Measurements from ENCODE around the gene SLC4A1.
A peak's percentile ranks its signal among the peaks of the same experiment; 100 is the strongest.

SLC4A1 gene

DNA sequence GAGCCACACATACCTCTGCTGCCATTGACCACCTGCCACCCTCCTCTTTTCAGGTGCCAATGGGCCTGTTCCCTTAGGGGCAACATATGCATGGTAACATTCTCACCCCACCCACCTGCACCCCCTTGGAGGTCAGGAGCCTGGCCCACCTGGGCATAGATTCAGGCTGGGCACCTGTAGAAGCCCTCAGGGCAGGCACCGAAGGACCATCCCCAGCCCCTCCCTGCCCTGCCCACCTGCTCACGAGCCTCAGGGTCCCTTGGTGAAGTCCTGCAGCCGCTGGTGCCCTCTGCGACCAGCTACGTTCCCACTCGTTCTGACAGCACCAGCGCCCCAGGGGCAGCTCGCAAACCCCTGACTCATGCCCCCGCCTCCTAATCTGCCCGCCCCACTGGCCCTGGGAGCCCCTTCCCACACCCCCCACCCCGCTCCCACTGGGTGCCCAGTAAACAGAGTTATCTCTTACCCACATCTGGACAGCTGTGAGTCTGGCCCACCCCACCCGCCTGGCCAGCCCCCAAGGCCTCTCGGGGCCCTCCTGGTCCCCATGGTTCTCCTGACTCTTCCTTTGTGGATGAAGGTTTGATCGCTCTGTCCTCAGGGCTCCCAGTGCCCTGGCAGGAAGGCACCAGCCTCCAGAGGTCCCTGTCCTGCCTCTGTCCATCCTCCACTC is at the start of gene SLC4A1:
Gene SLC4A1, minus strand, starts transcription at position 318 of the 673 bp plus-strand sequence. CDS start 5,269 bp downstream, outside the sequence.
- DNase-seq, result no peak

- no peak for DNase-seq
Measured at GRCh38 chr17:44317545-44317944, 49.6 kb upstream of the SLC4A1 start.

- DNase-seq, result no peak
Measured at GRCh38 chr17:44315760-44316731, 48.1 kb upstream of the SLC4A1 start.

DNA sequence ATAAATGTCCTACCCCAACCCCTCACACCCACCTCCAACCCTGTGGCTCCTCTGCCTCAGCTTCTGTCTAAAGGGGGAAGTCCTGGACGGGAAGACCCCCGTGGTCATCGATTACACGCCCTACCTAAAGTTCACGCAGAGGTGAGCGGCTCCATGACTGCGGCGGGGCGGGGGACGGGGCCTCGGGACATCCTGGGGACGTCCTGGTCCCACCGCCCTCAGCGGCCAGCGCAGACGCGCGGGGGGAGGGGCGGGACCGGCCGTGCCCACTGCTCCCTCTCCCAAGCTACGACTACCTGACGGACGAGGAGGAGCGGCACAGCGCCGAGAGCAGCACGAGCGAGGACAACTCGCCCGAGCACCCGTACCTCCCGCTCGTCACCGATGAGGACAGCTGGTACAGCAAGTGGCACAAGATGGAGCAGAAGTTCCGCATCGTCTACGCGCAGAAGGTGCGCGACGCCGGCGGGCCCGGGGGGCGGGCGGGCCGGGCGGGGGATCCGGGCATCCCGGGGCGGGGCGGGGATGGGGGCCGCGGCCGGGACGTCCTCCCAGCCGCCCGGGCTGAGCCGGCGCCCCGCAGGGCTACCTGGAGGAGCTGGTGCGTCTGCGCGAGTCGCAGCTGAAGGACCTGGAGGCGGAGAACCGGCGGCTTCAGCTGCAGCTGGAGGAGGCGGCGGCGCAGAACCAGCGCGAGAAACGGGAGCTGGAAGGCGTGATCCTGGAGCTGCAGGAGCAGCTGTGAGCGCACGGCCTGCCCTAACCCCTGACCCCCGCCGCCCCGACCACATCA is 47.1 kb upstream of the SLC4A1 start:
- DNase-seq, result peak; percentile 40

DNA sequence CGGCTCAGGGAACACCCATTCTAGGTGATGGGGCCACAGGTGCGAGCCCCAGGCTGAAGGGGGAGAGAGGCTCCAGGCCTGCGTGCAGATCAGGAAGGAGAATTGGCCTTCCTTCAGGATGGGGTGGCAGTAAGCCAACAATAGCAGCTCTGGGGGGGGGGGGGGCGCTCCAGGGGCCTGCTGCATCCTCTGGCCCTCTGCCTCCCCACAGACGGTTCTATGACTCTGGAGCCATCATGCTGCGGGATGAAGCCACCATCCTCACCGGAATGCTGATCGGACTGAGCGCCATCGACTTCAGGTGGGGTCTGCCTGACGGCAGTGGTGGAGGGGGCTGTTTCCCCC is 46.6 kb upstream of the SLC4A1 start:
- no peak for DNase-seq

DNA sequence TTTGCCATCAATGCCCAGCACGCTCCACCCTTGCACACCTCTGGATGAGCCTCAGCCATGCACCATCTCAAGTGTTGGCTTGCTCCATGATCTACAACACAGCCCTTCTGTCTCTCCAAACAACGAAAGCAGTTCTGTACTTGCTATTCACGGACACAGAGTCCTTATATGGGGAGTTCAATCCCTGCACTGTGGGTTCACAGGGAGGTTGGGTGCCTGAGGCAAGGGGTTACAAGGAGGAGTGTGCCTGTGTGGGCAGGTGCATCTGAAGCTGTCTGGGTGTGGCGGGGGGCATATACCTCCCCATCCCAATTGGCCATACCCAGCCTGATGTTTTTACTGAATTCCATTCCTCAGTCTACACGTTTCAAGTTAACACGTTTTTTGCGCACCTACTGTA is 46.1 kb upstream of the SLC4A1 start:
- no peak for DNase-seq

GRCh38 chr17:44312396-44313104 is 44.6 kb upstream of the SLC4A1 start:
- DNase-seq, result no peak

DNA sequence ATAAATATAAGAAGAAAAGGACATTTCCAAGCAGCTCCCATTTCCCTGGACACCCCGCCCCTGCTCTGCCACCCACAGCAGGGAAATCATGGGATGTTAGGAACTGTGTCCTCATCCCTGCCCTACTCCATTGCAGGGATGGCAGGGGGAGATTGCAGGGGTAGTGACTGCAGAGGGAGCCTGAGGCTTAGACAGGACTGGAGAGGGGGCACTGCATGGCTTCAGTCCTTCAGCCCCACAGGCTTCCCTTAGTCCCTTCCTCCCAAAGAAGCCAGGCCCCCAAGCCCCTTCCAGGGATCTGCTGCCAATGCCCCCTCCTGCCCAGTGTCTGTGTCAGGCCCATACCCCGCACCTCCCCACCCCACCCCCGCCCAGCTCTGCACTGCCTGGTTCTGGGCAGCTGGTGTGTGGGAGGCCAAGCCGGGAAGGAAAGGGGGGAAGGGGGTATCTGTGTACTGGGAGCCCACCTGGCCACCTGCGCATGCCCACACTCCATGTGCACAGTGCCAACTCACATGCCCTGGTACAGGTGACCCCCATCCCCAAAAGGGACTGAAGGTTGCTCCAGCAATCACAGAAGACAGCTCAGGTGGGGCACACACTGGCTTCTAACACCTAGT is 43.7 kb upstream of the SLC4A1 start:
- DNase-seq, result no peak

DNA sequence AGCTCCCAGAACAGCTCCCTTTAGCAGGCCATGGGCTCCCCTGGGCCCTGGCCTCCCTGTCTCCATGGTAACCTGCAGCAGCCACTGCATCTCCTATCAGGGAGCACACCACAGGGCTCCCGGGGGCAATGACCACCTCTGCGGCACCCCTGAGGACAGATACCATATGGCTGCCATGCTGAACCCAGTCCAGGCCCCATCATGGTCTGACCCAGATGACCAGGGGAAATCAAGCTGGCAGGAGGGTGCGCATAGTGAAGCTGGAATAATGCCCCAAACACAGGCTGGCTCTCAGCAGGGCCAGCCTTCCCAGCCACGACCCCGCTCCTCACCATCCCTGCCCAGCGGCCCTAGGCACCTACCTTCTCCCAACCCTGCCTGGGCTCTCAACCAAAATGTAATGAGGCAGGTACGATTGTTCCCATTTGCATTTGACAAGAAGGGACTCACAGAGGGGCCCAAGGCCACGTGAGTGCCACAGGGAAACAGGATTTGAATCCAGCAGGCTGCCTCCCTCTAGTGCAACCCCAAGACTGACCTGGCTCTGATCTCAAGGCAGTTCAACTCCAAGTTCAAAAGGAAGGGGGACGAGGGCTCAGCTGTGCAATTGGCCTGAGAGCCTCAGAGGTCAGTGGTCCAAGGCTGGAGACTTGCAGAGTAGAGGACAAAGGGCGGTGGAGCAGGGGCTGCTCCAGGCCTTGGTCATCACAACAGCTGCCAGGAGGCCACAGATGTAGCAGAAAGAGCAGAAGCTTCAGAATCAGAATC is 42.9 kb upstream of the SLC4A1 start:
- no peak for DNase-seq

DNA sequence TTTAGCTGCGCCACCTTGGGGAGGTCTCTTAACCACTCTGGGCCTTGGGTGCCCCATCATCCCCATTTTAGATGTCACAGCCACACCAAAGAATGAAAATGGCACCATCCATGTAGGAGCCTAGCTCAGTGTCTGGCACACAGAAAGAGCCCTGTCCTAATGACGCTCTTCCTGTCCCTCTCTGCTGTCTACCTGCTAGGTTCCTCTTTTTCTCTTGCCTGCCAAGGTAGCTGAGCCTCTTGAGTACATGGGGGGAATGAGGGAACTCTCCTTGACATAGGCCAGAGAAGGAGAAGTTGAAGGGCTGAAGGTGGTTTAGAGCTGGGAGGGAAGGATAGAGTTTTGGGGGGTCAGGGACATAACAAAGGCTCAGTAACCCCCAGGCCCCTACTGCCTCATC is 42.3 kb upstream of the SLC4A1 start:
- no peak for DNase-seq

DNA sequence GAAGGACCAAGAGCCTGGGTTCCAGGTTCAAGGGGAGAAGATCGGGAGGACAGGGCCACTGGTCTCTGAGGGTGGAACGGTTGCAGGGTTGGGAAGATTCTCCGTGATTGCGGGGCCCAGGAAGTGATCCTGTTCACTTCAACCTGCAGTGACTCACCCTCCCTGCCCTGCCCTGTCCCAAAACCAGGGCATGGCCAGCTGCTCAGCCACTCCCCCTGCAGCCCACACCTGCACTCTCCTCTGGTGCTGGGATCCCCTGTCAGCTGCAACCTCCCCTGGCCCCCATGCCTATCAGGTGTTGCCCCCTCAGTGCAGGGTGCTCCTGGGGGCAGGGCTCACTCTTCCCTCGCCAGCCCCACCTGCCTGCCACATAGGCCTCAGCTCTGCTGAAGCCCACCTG is 41.5 kb upstream of the SLC4A1 start:
- DNase-seq, result no peak

- peak; percentile 27 for DNase-seq
Measured at GRCh38 chr17:44308865-44309264, 40.9 kb upstream of the SLC4A1 start.

GRCh38 chr17:44308320-44308818 is 40.4 kb upstream of the SLC4A1 start, which contains the start of gene RUNDC3A:
Gene RUNDC3A (plus strand): TSS chr17:44308601. CDS start chr17:44308833, 232 bp downstream.
- DNase-seq, result peak; percentile 67

- DNase-seq, result peak; percentile 33
Measured at GRCh38 chr17:44307387-44308186, 39.7 kb upstream of the SLC4A1 start.

DNA sequence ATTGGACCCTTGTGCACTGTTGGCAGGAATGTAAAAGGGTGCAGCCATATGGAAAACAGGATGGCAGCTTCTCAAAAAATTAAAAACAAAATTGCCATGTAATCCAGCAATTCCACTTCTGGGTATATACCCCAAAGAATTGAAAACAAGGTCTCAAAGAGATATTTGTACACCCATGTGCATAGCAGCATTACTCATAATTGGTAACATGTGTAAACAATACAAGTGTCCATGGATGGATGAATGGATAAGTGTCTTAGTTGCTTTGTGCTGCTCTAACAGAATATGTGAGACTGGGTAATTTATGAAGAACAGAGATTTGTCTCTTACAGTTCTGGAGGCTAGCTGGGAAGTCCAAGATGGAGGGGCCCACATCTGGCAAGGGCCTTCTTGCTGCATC is 36.7 kb upstream of the SLC4A1 start:
- no peak for DNase-seq

- no peak for DNase-seq
Measured at GRCh38 chr17:44297975-44298374, 30.0 kb upstream of the SLC4A1 start.

DNA sequence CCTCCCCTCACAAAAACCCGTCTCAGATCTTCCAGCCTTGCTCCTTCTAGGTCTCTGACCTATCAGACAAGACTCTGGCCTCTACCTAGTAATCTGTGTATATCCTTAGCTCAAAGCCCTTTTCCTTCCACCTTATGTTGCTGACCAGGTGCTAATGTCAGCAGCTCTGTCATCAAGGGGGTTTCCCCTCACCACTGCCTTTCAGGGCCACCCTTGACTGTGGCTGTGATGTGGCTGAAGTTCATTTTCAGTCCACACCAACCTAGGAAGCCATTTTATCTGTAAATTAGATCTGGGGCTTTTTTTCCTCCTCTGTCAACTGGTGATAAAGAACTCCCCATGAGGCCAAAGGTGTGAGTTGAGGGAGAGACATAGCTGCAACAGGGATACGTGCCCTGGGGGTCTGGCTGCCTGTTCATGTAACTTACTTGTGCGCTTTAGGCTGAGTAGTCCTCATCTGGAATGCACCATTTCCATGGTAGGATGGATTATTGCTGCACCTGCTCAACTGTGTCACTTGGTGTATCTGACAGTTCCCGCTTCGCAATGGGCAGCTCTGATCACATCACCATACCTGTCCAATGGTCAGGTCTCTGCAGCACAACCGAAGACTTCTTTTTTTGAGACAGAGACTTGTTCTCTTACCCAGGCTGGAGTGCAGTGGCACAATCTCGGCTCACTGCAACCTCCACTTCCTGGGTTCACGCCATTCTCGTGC is 25.7 kb upstream of the SLC4A1 start:
- DNase-seq, result no peak

DNA sequence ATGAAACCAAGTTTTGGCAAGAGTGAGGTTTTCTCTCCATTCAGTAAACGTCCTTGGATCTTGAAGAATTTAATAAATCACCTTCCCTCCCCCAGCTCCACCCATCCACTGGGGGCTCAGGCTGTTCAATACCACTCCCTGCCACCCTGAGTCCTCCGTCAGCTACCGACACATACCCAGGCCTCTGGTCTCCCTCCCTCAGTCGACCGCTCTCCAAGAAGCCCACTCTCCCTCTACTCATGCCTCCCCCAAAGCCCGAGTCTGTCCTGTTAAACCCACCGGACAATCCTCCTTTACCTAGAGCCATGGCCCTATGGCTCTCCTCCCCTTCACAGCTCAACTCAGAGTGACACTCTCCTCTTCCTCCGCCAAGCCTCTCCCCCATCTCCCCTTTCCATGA is 19.7 kb upstream of the SLC4A1 start:
- no peak for DNase-seq

- DNase-seq, result no peak
Measured at GRCh38 chr17:44284024-44284400, 16.1 kb upstream of the SLC4A1 start.

Measured in DMS153 (cell line).